ENCODE results near the gene PRR36. TPM values are rescaled to one million over a fixed set of nuclear protein-coding genes. Genes with fewer than 3 reads are reported as not detected.

Gene PRR36
- total and polyA plus RNA-seq, 7 experiments from 2014 or later: 0.08 to 1.2 (median 0.11) TPM; not detected in 1

DNA sequence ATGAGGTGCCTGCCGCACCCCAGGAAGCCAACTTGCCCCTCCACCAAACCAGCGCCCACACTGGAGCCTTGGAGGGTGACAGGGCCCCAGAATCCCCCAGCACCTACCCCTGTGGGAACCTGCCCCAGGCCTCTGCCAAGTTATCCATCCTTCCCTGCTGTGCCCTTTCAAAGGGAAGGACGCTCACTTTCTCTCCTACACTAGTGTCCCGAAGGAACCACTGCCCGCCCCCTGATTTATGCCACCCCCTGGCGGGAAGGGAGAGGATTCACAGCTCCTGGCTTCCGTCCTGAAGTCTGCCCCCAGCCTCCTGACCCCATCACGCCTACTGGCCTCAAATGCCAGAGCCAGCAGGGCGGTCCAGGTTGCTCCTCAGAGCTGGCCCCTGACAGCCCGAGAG, 42.7 kb downstream of the PRR36 start:
- Histone ChIP-seq H3K36me3 (ENCODE audit: control insufficient read depth in 2 of 3, insufficient read depth in 3 of 3, low read length in 3 of 3) (no peaks in the 10 kb centered on the region), H3K4me3 (ENCODE audit: low read length) (no peak overlapping the region), H3K4me1 (ENCODE audit: control insufficient read depth in 2 of 2, insufficient read depth in 2 of 2, low read length in 2 of 2) (peaks cover 5 to 9% of the 10 kb centered on the region in 2 donors), H3K27me3 (ENCODE audit: control insufficient read depth in 2 of 2, insufficient read depth in 2 of 2, low read length in 2 of 2) (no peaks in the 10 kb centered on the region), H3K27ac (ENCODE audit: low read depth, low read length) (no peak overlapping the region), H3K9me3 (ENCODE audit: control insufficient read depth in 2 of 3, low read length in 3 of 3) (no peaks in the 10 kb centered on the region)
- intact Hi-C loops (cut with micrococcal nuclease): no loop called here
- Mint-ChIP-seq H3K36me3 (no peaks in the 10 kb centered on the region), H3K4me3 (peak overlapping the region; percentile 42 to 88 (median 82)), H3K27ac (peak overlapping the region in 2 of 9 donors; percentile 5 to 36), H3K9me3 (no peaks in the 10 kb centered on the region), H3K27me3 (peaks cover 0 to 5% (median 0%) of the 10 kb centered on the region in 5 donors), H3K4me1 (peaks cover 5 to 28% (median 23%) of the 10 kb centered on the region in 7 donors)
- DNase-seq (no peak), ATAC-seq (no peak)
- ChIA-PET POLR2A (interaction anchor here (0.6 kb wide), 1 partner anchor 68 kb away, joined by 3 read pairs; no protein-coding TSS in a partner anchor), CTCF (interaction anchor here (0.6 to 1.3 kb wide), 5 partner anchors 22 to 618 kb away, joined by 3 to 6 read pairs (median 5); partner anchors contain the start of gene TRAPPC5)

DNA sequence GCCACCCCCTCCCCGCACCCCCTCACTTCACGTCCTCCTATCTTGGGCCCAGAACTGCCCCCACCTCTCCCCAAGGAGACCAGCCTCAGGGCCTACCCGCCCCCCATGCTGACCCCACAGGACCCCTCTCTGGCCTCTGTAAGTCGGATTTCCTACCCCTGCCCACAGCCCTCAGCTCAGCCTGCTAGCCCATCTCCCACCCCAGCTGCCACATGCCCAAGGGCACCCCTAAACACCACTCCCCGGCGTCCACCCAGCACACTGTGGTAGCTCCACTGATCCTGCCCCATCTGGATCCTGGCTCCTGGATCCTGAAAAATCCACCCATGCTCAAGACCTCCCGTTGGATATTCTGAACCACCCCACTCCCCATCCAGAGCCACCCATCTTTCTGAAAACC, 43.4 kb downstream of the PRR36 start:
- ATAC-seq (no peak), DNase-seq (no peak)
- H3K27ac ChIP-seq (ENCODE audit: low read depth, low read length): no peak overlapping the region
- no peaks in the 10 kb centered on the region for H3K9me3 Mint-ChIP-seq
- H3K27ac Mint-ChIP-seq: peak overlapping the region in 2 of 9 donors; percentile 36 to 41
- CTCF ChIA-PET: interaction anchor here (0.7 to 1.3 kb wide), 3 partner anchors 23 to 617 kb away, joined by 3 to 6 read pairs (median 6); no protein-coding TSS in a partner anchor
- POLR2A ChIA-PET: interaction anchor here (0.6 kb wide), 2 partner anchors 69 to 115 kb away, joined by 3 to 5 read pairs; no protein-coding TSS in a partner anchor
- intact Hi-C loops (cut with micrococcal nuclease): no loop called here
- H3K4me1 Mint-ChIP-seq: peaks cover 5 to 26% (median 23%) of the 10 kb centered on the region in 7 donors
- H3K36me3 Mint-ChIP-seq: no peaks in the 10 kb centered on the region
- peaks cover 5 to 9% of the 10 kb centered on the region in 2 donors for H3K4me1 ChIP-seq (ENCODE audit: control insufficient read depth in 2 of 2, insufficient read depth in 2 of 2, low read length in 2 of 2)
- H3K9me3 ChIP-seq (ENCODE audit: control insufficient read depth in 2 of 3, low read length in 3 of 3): no peaks in the 10 kb centered on the region
- H3K4me3 Mint-ChIP-seq: peak overlapping the region; percentile 68 to 88 (median 82)
- no peaks in the 10 kb centered on the region for H3K27me3 ChIP-seq (ENCODE audit: control insufficient read depth in 2 of 2, insufficient read depth in 2 of 2, low read length in 2 of 2)
- H3K4me3 ChIP-seq (ENCODE audit: low read length): no peak overlapping the region
- no peaks in the 10 kb centered on the region for H3K36me3 ChIP-seq (ENCODE audit: control insufficient read depth in 2 of 3, insufficient read depth in 3 of 3, low read length in 3 of 3)
- peaks cover 0 to 11% (median 0%) of the 10 kb centered on the region in 5 donors for H3K27me3 Mint-ChIP-seq

DNA sequence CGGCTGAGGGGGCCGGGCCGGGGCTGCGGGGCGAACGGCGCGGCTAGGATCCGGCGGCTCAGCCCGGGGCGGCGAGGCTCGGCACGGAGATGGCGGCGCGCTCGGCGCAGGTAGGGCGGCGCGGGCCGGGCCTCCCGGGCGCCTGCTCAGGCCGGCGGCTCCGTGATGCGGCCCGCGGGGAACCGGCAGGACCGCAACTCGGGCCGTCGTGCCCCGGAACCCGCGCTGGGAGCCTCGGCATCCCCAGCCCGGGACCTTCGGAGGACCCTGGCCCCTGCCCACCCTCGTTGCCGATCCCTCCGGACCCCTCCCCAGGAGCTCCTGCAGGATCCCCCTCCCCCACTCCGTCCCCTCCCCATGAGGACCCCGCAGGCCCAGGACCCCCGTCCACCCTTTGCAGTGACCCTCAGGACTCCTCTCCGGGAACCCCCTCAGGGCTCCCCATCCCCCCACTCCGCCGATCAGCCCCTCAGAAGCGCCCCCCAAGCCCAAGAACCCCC, 43.9 kb downstream of the PRR36 start:
- ATAC-seq (no peak), DNase-seq (peak in 1 of 9 donors; percentile 37)
- peak overlapping the region; percentile 44 for H3K4me3 ChIP-seq (ENCODE audit: low read length)
- POLR2A ChIA-PET: no interaction called here
- CTCF ChIA-PET: interaction anchor here (1.1 to 1.3 kb wide), 2 partner anchors 23 to 72 kb away, joined by 6 read pairs; no protein-coding TSS in a partner anchor
- Mint-ChIP-seq H3K9me3 (no peaks in the 10 kb centered on the region), H3K36me3 (no peaks in the 10 kb centered on the region), H3K4me3 (peak overlapping the region in 9 of 10 donors; percentile 58 to 88 (median 85)), H3K27ac (peak overlapping the region in 2 of 9 donors; percentile 4 to 67), H3K27me3 (peaks cover 0 to 11% (median 0%) of the 10 kb centered on the region in 5 donors), H3K4me1 (peaks cover 5 to 25% (median 23%) of the 10 kb centered on the region in 7 donors)
- peak overlapping the region; percentile 47 for H3K27ac ChIP-seq (ENCODE audit: low read depth, low read length)
- no peaks in the 10 kb centered on the region for H3K9me3 ChIP-seq (ENCODE audit: control insufficient read depth in 2 of 3, low read length in 3 of 3)
- no peaks in the 10 kb centered on the region for H3K36me3 ChIP-seq (ENCODE audit: control insufficient read depth in 2 of 3, insufficient read depth in 3 of 3, low read length in 3 of 3)
- intact Hi-C loops (cut with micrococcal nuclease): no loop called here
- H3K27me3 ChIP-seq (ENCODE audit: control insufficient read depth in 2 of 2, insufficient read depth in 2 of 2, low read length in 2 of 2): no peaks in the 10 kb centered on the region
- peaks cover 5 to 9% of the 10 kb centered on the region in 2 donors for H3K4me1 ChIP-seq (ENCODE audit: control insufficient read depth in 2 of 2, insufficient read depth in 2 of 2, low read length in 2 of 2)

DNA sequence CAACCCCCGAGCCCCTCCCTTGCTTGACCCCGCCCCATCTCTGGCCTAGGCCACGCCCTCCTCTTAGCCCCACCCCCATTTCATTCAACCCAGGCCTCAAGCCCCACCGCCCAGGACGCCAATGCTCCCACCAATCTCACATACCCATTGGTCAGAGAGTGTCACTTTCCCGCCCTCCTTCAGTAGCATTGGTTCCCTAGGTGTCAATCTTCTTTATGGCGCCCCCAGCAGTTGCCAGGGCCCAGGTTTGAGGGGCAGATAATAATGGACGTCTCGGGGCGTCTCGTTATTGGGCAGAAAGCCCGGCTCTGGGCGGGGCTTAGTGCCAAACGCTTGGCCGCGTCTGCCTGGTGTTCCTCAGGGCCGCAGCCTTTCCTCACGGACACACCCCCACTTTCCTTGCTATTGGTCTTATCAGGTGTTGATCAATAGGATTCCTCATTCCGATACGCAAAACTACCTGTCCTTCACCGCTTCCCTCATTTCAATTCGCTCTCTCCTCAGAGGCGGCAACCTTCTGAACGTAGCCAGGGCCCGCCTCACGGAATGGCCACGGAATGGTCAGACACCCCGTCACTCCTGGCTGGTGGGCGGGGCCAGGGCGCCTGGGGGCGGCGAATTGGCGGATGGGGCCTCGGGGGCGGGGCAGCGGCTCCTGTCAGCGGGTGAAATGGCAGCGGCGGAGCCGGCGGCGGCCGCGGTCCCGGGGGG, 44.5 kb downstream of the PRR36 start, which contains the start of gene EVI5L:
Gene EVI5L (plus strand): TSS at position 658 of the 711 bp plus-strand sequence. CDS start 16,325 bp downstream, outside the sequence.
- Mint-ChIP-seq H3K27me3 (peaks cover 0 to 11% (median 0%) of the 10 kb centered on the region in 5 donors), H3K4me3 (peak within 1 kb of the TSS; percentile 77 to 88 (median 84)), H3K36me3 (no peaks in the 10 kb centered on the region), H3K4me1 (peaks cover 5 to 25% (median 23%) of the 10 kb centered on the region in 7 donors), H3K9me3 (no peaks in the 10 kb centered on the region), H3K27ac (peak within 1 kb of the TSS; percentile 4 to 94 (median 84))
- H3K27ac ChIP-seq (ENCODE audit: low read depth, low read length): peak within 1 kb of the TSS; percentile 50
- H3K4me3 ChIP-seq (ENCODE audit: low read length): peak within 1 kb of the TSS; percentile 47
- POLR2A ChIA-PET: no interaction called here
- DNase-seq (peak; percentile 99 to 100 (median 99)), ATAC-seq (peak; percentile 88)
- intact Hi-C loops (cut with micrococcal nuclease): loop anchor here (1.0 to 5.0 kb wide), 11 partner anchors 33 to 1092 kb away; partner anchors contain the start of genes SNAPC2 (in 2 of the 2), GPR108 (in 1 of the 2), MAP2K7 (in 1 of the 2) and PET100 (in 1 of the 2)
- H3K9me3 ChIP-seq (ENCODE audit: control insufficient read depth in 2 of 3, low read length in 3 of 3): no peaks in the 10 kb centered on the region
- CTCF ChIA-PET: no interaction called here
- no peaks in the 10 kb centered on the region for H3K36me3 ChIP-seq (ENCODE audit: control insufficient read depth in 2 of 3, insufficient read depth in 3 of 3, low read length in 3 of 3)
- H3K27me3 ChIP-seq (ENCODE audit: control insufficient read depth in 2 of 2, insufficient read depth in 2 of 2, low read length in 2 of 2): no peaks in the 10 kb centered on the region
- peaks cover 5 to 9% of the 10 kb centered on the region in 2 donors for H3K4me1 ChIP-seq (ENCODE audit: control insufficient read depth in 2 of 2, insufficient read depth in 2 of 2, low read length in 2 of 2)

DNA sequence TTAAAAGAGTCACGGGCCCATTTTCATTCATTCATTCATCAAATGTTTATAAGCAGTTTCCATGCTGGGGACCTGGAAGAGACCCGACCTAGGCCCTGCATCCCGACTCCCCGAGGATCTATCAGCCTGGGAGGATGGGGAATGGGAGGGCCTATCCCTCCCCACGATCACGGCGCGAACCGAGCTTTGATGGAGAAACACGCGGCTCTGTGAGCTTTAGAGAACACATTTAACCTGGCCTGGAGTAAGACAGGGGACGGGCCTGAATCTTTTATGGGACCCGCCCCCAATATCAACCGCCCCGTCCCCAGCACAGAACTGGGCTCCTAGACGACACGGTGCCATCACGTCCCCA, 45.0 kb downstream of the PRR36 start:
- ATAC-seq (no peak), DNase-seq (no peak)
- Histone ChIP-seq H3K36me3 (ENCODE audit: control insufficient read depth in 2 of 3, insufficient read depth in 3 of 3, low read length in 3 of 3) (no peaks in the 10 kb centered on the region), H3K27ac (ENCODE audit: low read depth, low read length) (peak overlapping the region; percentile 50), H3K27me3 (ENCODE audit: control insufficient read depth in 2 of 2, insufficient read depth in 2 of 2, low read length in 2 of 2) (no peaks in the 10 kb centered on the region), H3K4me3 (ENCODE audit: low read length) (peak overlapping the region; percentile 47), H3K9me3 (ENCODE audit: control insufficient read depth in 2 of 3, low read length in 3 of 3) (no peaks in the 10 kb centered on the region), H3K4me1 (ENCODE audit: control insufficient read depth in 2 of 2, insufficient read depth in 2 of 2, low read length in 2 of 2) (peaks cover 5 to 9% of the 10 kb centered on the region in 2 donors)
- peaks cover 0 to 11% (median 0%) of the 10 kb centered on the region in 5 donors for H3K27me3 Mint-ChIP-seq
- intact Hi-C loops (cut with micrococcal nuclease): loop anchor here (1.0 to 5.0 kb wide), 11 partner anchors 33 to 1092 kb away; partner anchors contain the start of genes SNAPC2 (in 2 of the 2), GPR108 (in 1 of the 2), MAP2K7 (in 1 of the 2) and PET100 (in 1 of the 2)
- no peaks in the 10 kb centered on the region for H3K9me3 Mint-ChIP-seq
- peak overlapping the region; percentile 4 to 94 (median 84) for H3K27ac Mint-ChIP-seq
- ChIA-PET POLR2A (interaction anchor here (1.8 kb wide), 1 partner anchor 115 kb away, joined by 4 read pairs; the partner anchor contains the start of gene TIMM44), CTCF (no interaction called here)
- peak overlapping the region; percentile 58 to 88 (median 82) for H3K4me3 Mint-ChIP-seq
- H3K36me3 Mint-ChIP-seq: no peaks in the 10 kb centered on the region
- H3K4me1 Mint-ChIP-seq: peaks cover 5 to 25% (median 23%) of the 10 kb centered on the region in 7 donors

DNA sequence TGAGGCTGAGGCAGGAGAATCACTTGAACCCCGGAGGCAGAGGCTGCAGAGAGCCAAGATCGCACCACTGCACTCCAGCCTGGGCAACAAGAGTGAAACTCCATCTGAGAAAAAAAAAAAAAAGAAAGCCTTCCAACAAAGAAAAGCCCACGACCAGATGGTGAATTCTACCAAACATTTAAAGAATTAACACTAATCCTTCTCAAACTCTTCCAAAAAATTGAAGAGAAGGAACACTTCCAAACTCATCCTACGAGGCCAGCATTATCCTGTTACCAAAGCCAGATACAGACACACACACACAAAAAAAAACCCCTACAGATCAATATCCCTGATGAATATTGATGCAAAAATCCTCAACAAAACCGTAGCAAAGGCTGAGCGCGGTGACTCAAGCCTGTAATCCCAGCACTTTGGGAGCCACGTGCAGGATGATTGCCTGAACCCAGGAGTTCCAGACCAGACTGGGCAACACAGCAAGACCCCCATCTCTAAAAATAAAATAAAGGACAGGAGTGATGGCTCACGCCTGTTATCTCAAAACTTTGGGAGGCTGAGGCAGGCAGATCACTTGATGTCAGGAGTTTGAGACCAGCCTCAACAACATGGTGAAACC, 50.4 kb downstream of the PRR36 start:
- Mint-ChIP-seq H3K4me1 (peaks cover 0 to 8% (median 3%) of the 10 kb centered on the region in 7 donors), H3K4me3 (no peak overlapping the region), H3K27ac (peak overlapping the region in 1 of 9 donors; percentile 15), H3K36me3 (peaks cover 0 to 3% (median 0%) of the 10 kb centered on the region in 5 donors), H3K27me3 (peaks cover 6 to 42% (median 27%) of the 10 kb centered on the region in 5 donors), H3K9me3 (peaks cover 0 to 7% (median 0%) of the 10 kb centered on the region in 11 donors)
- H3K27ac ChIP-seq (ENCODE audit: low read depth, low read length): no peak overlapping the region
- H3K4me3 ChIP-seq (ENCODE audit: low read length): no peak overlapping the region
- peaks cover 0 to under 1% of the 10 kb centered on the region in 2 donors for H3K4me1 ChIP-seq (ENCODE audit: control insufficient read depth in 2 of 2, insufficient read depth in 2 of 2, low read length in 2 of 2)
- intact Hi-C loops (cut with micrococcal nuclease): no loop called here
- no peak for DNase-seq
- CTCF ChIA-PET: interaction anchor here (0.6 kb wide), 1 partner anchor 20 kb away, joined by 3 read pairs; no protein-coding TSS in a partner anchor
- POLR2A ChIA-PET: no interaction called here
- ATAC-seq: no peak
- no peaks in the 10 kb centered on the region for H3K27me3 ChIP-seq (ENCODE audit: control insufficient read depth in 2 of 2, insufficient read depth in 2 of 2, low read length in 2 of 2)
- H3K36me3 ChIP-seq (ENCODE audit: control insufficient read depth in 2 of 3, insufficient read depth in 3 of 3, low read length in 3 of 3): no peaks in the 10 kb centered on the region
- H3K9me3 ChIP-seq (ENCODE audit: control insufficient read depth in 2 of 3, low read length in 3 of 3): no peaks in the 10 kb centered on the region
